Measurements from ENCODE around the gene TEAD1.

TEAD1 gene

GRCh38 chr11:12764187-12764914 is 90.1 kb downstream of the TEAD1 start:
- DNase-seq (ENCODE audit: low read depth in 2 of 2): no peak

- DNase-seq (ENCODE audit: low read depth in 2 of 2): no peak
These were observed 91.2 kb downstream of the TEAD1 start for GRCh38 chr11:12765428-12765827.

- no peak for DNase-seq (ENCODE audit: low read depth in 2 of 2)
These were observed 92.8 kb downstream of the TEAD1 start for GRCh38 chr11:12767027-12767426.

GRCh38 chr11:12767577-12767976 is 93.4 kb downstream of the TEAD1 start:
- DNase-seq (ENCODE audit: low read depth in 2 of 2): no peak

- DNase-seq (ENCODE audit: low read depth in 2 of 2): no peak
These were observed 94.8 kb downstream of the TEAD1 start for GRCh38 chr11:12768726-12769673.

- DNase-seq (ENCODE audit: low read depth in 2 of 2): no peak
These were observed 95.7 kb downstream of the TEAD1 start for GRCh38 chr11:12769834-12770345.

GRCh38 chr11:12770435-12770834 is 96.2 kb downstream of the TEAD1 start:
- no peak for DNase-seq (ENCODE audit: low read depth in 2 of 2)

- DNase-seq (ENCODE audit: low read depth in 2 of 2): no peak
These were observed 96.9 kb downstream of the TEAD1 start for GRCh38 chr11:12770966-12771597.

- DNase-seq (ENCODE audit: low read depth in 2 of 2): no peak
These were observed 97.7 kb downstream of the TEAD1 start for GRCh38 chr11:12771875-12772274.

GRCh38 chr11:12772324-12772723 is 98.1 kb downstream of the TEAD1 start:
- no peak for DNase-seq (ENCODE audit: low read depth in 2 of 2)

GRCh38 chr11:12773591-12773990 is 99.4 kb downstream of the TEAD1 start:
- no peak for DNase-seq (ENCODE audit: low read depth in 2 of 2)

GRCh38 chr11:12775955-12776354 is 101.7 kb downstream of the TEAD1 start:
- DNase-seq (ENCODE audit: low read depth in 2 of 2): no peak

- DNase-seq (ENCODE audit: low read depth in 2 of 2): no peak
These were observed 103.1 kb downstream of the TEAD1 start for GRCh38 chr11:12777208-12777874.

- no peak for DNase-seq (ENCODE audit: low read depth in 2 of 2)
These were observed 104.2 kb downstream of the TEAD1 start for GRCh38 chr11:12778240-12778905.

- DNase-seq (ENCODE audit: low read depth in 2 of 2): no peak
These were observed 109.5 kb downstream of the TEAD1 start for GRCh38 chr11:12783765-12784164.

- DNase-seq (ENCODE audit: low read depth in 2 of 2): no peak
These were observed 110.2 kb downstream of the TEAD1 start for GRCh38 chr11:12784445-12784844.

- no peak for DNase-seq (ENCODE audit: low read depth in 2 of 2)
These were observed 110.8 kb downstream of the TEAD1 start for GRCh38 chr11:12784987-12785386.

- no peak for DNase-seq (ENCODE audit: low read depth in 2 of 2)
These were observed 111.7 kb downstream of the TEAD1 start for GRCh38 chr11:12785901-12786300.

- DNase-seq (ENCODE audit: low read depth in 2 of 2): no peak
These were observed 112.2 kb downstream of the TEAD1 start for GRCh38 chr11:12786450-12786849.

- DNase-seq (ENCODE audit: low read depth in 2 of 2): no peak
These were observed 112.7 kb downstream of the TEAD1 start for GRCh38 chr11:12786891-12787290.

- DNase-seq (ENCODE audit: low read depth in 2 of 2): no peak
These were observed 113.6 kb downstream of the TEAD1 start for GRCh38 chr11:12787847-12788246.
